H1 (cell line): ENCODE results near the gene CDH1. TPM values are rescaled to one million over a fixed set of nuclear protein-coding genes. Genes with fewer than 3 reads are reported as not detected.

Experiments
- CTCF ChIA-PET: fragments of 300-600 bp; sonication (Branson Sonifier 250); formaldehyde crosslinking; loops from one replicate; lab custom pipeline; 2021; ENCODE audit not compliant: partially characterized antibody; lab: Charles Lee
- POLR2A ChIA-PET: fragments of 300-600 bp; sonication (Branson Sonifier 250); formaldehyde crosslinking; loops from one replicate; lab custom pipeline; 2021; ENCODE audit warnings: inconsistent platforms; ENCODE audit not compliant: partially characterized antibody; lab: Charles Lee
- DNase-seq, 2 experiments: peaks; one replicate each; pipeline versions ENCODE4 v3.0.0 to v3.0.0-alpha.2; 2010 to 2022; ENCODE audit warnings: low spot score in 2 of 2, low read depth in 1 of 2, mixed read lengths in 1 of 2
- FAIRE-seq: peaks from 2 replicates; lab custom pipeline; 2011; peaks lifted over from hg19 to GRCh38; lab: Jason Lieb, UNC
- H2AFZ ChIP-seq: 2 replicates; pipeline ENCODE4 v1.8.1; 2012; ENCODE audit warnings: low read length, inconsistent platforms
- H2AK5ac ChIP-seq: 2 replicates; pipeline ENCODE4 v1.6.1; 2013; ENCODE audit warnings: low read depth, low read length
- H2BK120ac ChIP-seq: replicated peaks from 2 replicates; pipeline ENCODE3; 2013; ENCODE audit warnings: low read depth, low read length, inconsistent platforms
- H2BK12ac ChIP-seq: 2 replicates; pipeline ENCODE4 v1.6.1; 2013; ENCODE audit warnings: low read depth, low read length
- H2BK15ac ChIP-seq: 2 replicates; pipeline ENCODE4 v1.6.1; 2013; ENCODE audit warnings: low read length
- H2BK20ac ChIP-seq: 2 replicates; pipeline ENCODE4 v1.6.1; 2013; ENCODE audit warnings: low read length
- H2BK5ac ChIP-seq: 2 replicates; pipeline ENCODE4 v1.6.1; 2013; ENCODE audit warnings: low read depth, low read length
- H3K14ac ChIP-seq: 2 replicates; pipeline ENCODE4 v1.6.1; 2013; ENCODE audit warnings: inconsistent platforms; ENCODE audit not compliant: insufficient read length
- H3K18ac ChIP-seq: 2 replicates; pipeline ENCODE4 v1.6.1; 2013; ENCODE audit warnings: low read length; ENCODE audit errors: extremely low read depth
- H3K23ac ChIP-seq: 2 replicates; pipeline ENCODE4 v1.6.1; 2013; ENCODE audit warnings: inconsistent platforms; ENCODE audit not compliant: insufficient read length
- H3K23me2 ChIP-seq: 2 replicates; pipeline ENCODE4 v1.6.1; 2013; ENCODE audit warnings: low read depth, low read length
- H3K27ac ChIP-seq: 2 replicates; pipeline ENCODE4 v1.6.1; 2011; ENCODE audit warnings: low read depth, low read length, inconsistent platforms
- H3K27me3 ChIP-seq, 4 experiments: replicated peaks in 1 of 4; 1 replicate in 1 of 4; 2 replicates in 3 of 4; pipeline versions ENCODE4 v1.6.1 to v1.8.1; 2011 to 2013; ENCODE audit warnings: low read length in 3 of 4, mild to moderate bottlenecking in 3 of 4, inconsistent platforms in 2 of 4, mixed read lengths in 2 of 4, moderate library complexity in 1 of 4; ENCODE audit not compliant: control insufficient read depth in 3 of 4, insufficient read depth in 3 of 4; ENCODE audit errors: extremely low read depth in 1 of 4
- H3K36me3 ChIP-seq, 4 experiments: 2 replicates each; pipeline versions ENCODE4 v1.6.1 to v1.8.1; 2011 to 2013; ENCODE audit warnings: mild to moderate bottlenecking in 4 of 4, low read length in 3 of 4, moderate library complexity in 2 of 4, control low read depth in 1 of 4, inconsistent platforms in 1 of 4; ENCODE audit not compliant: insufficient read depth in 4 of 4, control insufficient read depth in 2 of 4
- H3K4ac ChIP-seq: replicated peaks from 2 replicates; pipeline ENCODE3; 2013; ENCODE audit warnings: low read length, low read depth, mixed read lengths, inconsistent platforms; ENCODE audit not compliant: insufficient read length
- H3K4me1 ChIP-seq, 4 experiments: replicated peaks in 1 of 4; 1 replicate in 1 of 4; 2 replicates in 3 of 4; pipeline versions ENCODE4 v1.6.1 to v1.8.1; 2011 to 2013; ENCODE audit warnings: low read length in 3 of 4, inconsistent platforms in 2 of 4, mixed read lengths in 1 of 4; ENCODE audit not compliant: insufficient read depth in 4 of 4, control insufficient read depth in 3 of 4
- H3K4me2 ChIP-seq, 2 experiments: 2 replicates each; pipeline versions ENCODE4 v1.6.1 to v1.8.1; 2011 to 2013; ENCODE audit warnings: low read depth in 2 of 2, low read length in 2 of 2, control low read depth in 1 of 2, inconsistent platforms in 1 of 2, mild to moderate bottlenecking in 1 of 2; ENCODE audit not compliant: insufficient read depth in 1 of 2
- H3K4me3 ChIP-seq, 4 experiments: fragments of 200-600, 300-600 bp in 1 of 4; sonication (generic), shearing (Covaris generic), sonication (Bioruptor Twin) in 1 of 4; 2 replicates each; pipeline versions ENCODE4 v1.5.1 to v1.8.1; 2011 to 2016; ENCODE audit warnings: low read length in 4 of 4, low read depth in 3 of 4, control low read depth in 2 of 4, inconsistent platforms in 2 of 4, mild to moderate bottlenecking in 2 of 4, mixed read lengths in 1 of 4, moderate library complexity in 1 of 4; ENCODE audit not compliant: insufficient read depth in 2 of 4; ENCODE audit errors: extremely low read depth in 1 of 4
- H3K56ac ChIP-seq: replicated peaks from 2 replicates; pipeline ENCODE3; 2013; ENCODE audit warnings: low read depth, mild to moderate bottlenecking, mixed read lengths, low read length, inconsistent platforms; ENCODE audit not compliant: insufficient read length
- H3K79me1 ChIP-seq: 2 replicates; pipeline ENCODE4 v1.6.1; 2013; ENCODE audit warnings: low read depth, low read length, control low read depth
- H3K79me2 ChIP-seq, 2 experiments: 2 replicates each; pipeline versions ENCODE4 v1.6.1 to v1.8.1; 2012 to 2013; ENCODE audit warnings: low read length in 2 of 2, mild to moderate bottlenecking in 2 of 2, inconsistent platforms in 1 of 2; ENCODE audit not compliant: insufficient read depth in 2 of 2, control insufficient read depth in 1 of 2
- H3K9ac ChIP-seq, 4 experiments: replicated peaks in 1 of 4; 1 replicate in 1 of 4; 2 replicates in 3 of 4; pipeline versions ENCODE4 v1.6.1 to v1.8.1; 2011 to 2013; ENCODE audit warnings: low read depth in 3 of 4, low read length in 3 of 4, control low read depth in 2 of 4, mild to moderate bottlenecking in 2 of 4, moderate library complexity in 2 of 4, inconsistent platforms in 1 of 4; ENCODE audit errors: extremely low read depth in 1 of 4
- H3K9me3 ChIP-seq, 2 experiments: 2 replicates each; pipeline versions ENCODE4 v1.6.1 to v1.8.1; 2012 to 2013; ENCODE audit warnings: mild to moderate bottlenecking in 2 of 2, moderate library complexity in 2 of 2, control low read depth in 1 of 2, inconsistent platforms in 1 of 2, low read depth in 1 of 2, low read length in 1 of 2, mixed read lengths in 1 of 2; ENCODE audit not compliant: insufficient read depth in 2 of 2
- H4K20me1 ChIP-seq, 2 experiments: replicated peaks in 1 of 2; 2 replicates each; pipeline versions ENCODE3 to v1.8.1; 2011 to 2013; ENCODE audit warnings: inconsistent platforms in 2 of 2, low read length in 2 of 2, mild to moderate bottlenecking in 1 of 2; ENCODE audit not compliant: insufficient read depth in 2 of 2, control insufficient read depth in 1 of 2
- H4K5ac ChIP-seq: 2 replicates; pipeline ENCODE4 v1.6.1; 2013; ENCODE audit warnings: low read length, low read depth, mixed read lengths, inconsistent platforms; ENCODE audit not compliant: insufficient read length
- H4K8ac ChIP-seq: 2 replicates; pipeline ENCODE4 v1.8.0; 2013; ENCODE audit warnings: mild to moderate bottlenecking, moderate library complexity, low read length, inconsistent platforms; ENCODE audit not compliant: insufficient read depth; ENCODE audit errors: extremely low read depth
- H4K91ac ChIP-seq: replicated peaks from 2 replicates; pipeline ENCODE3; 2013; ENCODE audit warnings: low read length, mixed read lengths, inconsistent platforms; ENCODE audit not compliant: insufficient read length
- CBX8 ChIP-seq: fragments of 300-800, 300-1000 bp; sonication (generic); IDR thresholded peaks from 2 replicates; pipeline ENCODE4 v1.7.1; 2016; ENCODE audit warnings: low read depth, low read length, borderline replicate concordance
- CHD1 ChIP-seq: IDR thresholded peaks from 2 replicates; pipeline ENCODE4 v1.6.1; 2012; ENCODE audit warnings: low read depth, low read length, improper control_type of control experiment
- E2F6 ChIP-seq: IDR thresholded peaks from 2 replicates; pipeline ENCODE4 v1.6.1; 2012; ENCODE audit warnings: inconsistent platforms
- EZH2 ChIP-seq: fragments of 200-600 bp; sonication (generic); IDR thresholded peaks from 2 replicates; pipeline ENCODE4 v1.7.1; 2012; ENCODE audit warnings: low read depth, mild to moderate bottlenecking, moderate library complexity, low read length, inconsistent platforms; ENCODE audit not compliant: severe bottlenecking
- GTF2F1 ChIP-seq: IDR thresholded peaks from 2 replicates; pipeline ENCODE4 v1.6.1; 2012; ENCODE audit warnings: low read depth, low read length, improper control_type of control experiment, borderline replicate concordance
- HDAC2 ChIP-seq, 2 experiments: fragments of 300-600 bp in 1 of 2; sonication (generic) in 1 of 2; IDR thresholded peaks; 2 replicates each; pipeline ENCODE4 v1.6.1; 2011 to 2012; ENCODE audit warnings: low read depth in 2 of 2, low read length in 2 of 2, mild to moderate bottlenecking in 2 of 2, moderate library complexity in 2 of 2, borderline replicate concordance in 1 of 2, inconsistent platforms in 1 of 2
- KDM5A ChIP-seq: fragments of 200-600 bp; IDR thresholded peaks from 2 replicates; pipeline ENCODE4 v1.7.1; 2012; ENCODE audit warnings: mild to moderate bottlenecking, low read length, inconsistent platforms, mixed read lengths
- POU5F1 ChIP-seq: IDR thresholded peaks from 2 replicates; pipeline ENCODE4 v1.6.1; 2011; ENCODE audit warnings: low read depth, mild to moderate bottlenecking, low read length, moderate library complexity
- SP2 ChIP-seq: IDR thresholded peaks from 2 replicates; pipeline ENCODE4 v1.6.1; 2012; ENCODE audit warnings: mild to moderate bottlenecking, low read length, inconsistent platforms
- SRF ChIP-seq: IDR thresholded peaks from 2 replicates; pipeline ENCODE4 v1.6.1; 2011; ENCODE audit warnings: mild to moderate bottlenecking, low read depth, low read length, moderate library complexity
- TAF1 ChIP-seq: IDR thresholded peaks from 2 replicates; pipeline ENCODE4 v1.6.1; 2011; ENCODE audit warnings: mild to moderate bottlenecking, low read depth, low read length
- WGBS, 2 experiments: shearing (Covaris generic) in 1 of 2; methylation state at CpG; one replicate each; pipeline versions ENCODE4 v1.1.6 to v1.1.7; 2013 to 2015; ENCODE audit warnings: low lambda C conversion rate in 2 of 2, mixed read lengths in 2 of 2, inconsistent platforms in 1 of 2, low coverage in 1 of 2, missing lambda C conversion rate in 1 of 2; ENCODE audit not compliant: insufficient replicate concordance in 2 of 2, insufficient coverage in 1 of 2, insufficient read length in 1 of 2; ENCODE audit errors: extremely low coverage in 1 of 2, missing lambda C conversion rate in 1 of 2; 5-methylcytosine and 5-hydroxymethylcytosine counted together
- polyA plus RNA-seq, 7 experiments: library from polyadenylated mRNA; depleted of rRNA in 3 of 7; stranded (reverse) in 5 of 7; unstranded in 2 of 7; fragments of >200 nt in 5 of 7; fragments of 200-250 nt in 2 of 7; gene quantifications; 1 replicate in 5 of 7; 2 replicates in 1 of 7; 4 replicates in 1 of 7; pipeline versions ENCODE4 v1.2.1 to v1.2.3, GENCODE V29; 2011 to 2013; ENCODE audit warnings: missing spikeins in 2 of 7, mixed read lengths in 2 of 7
- total RNA-seq: library from RNA; stranded (reverse); fragmentation: NEBNext Ultra II Directional; extraction: Animal tissue kit (Norgen Biotek cat#: 25700); gene quantifications from 2 replicates; pipeline ENCODE4 v1.2.1, GENCODE V29; 2021

The CDH1 gene
- total and polyA plus RNA-seq, 2 of the 8 experiments (the other 6 are each of a cell fraction or from before 2014, with no cell fraction given): 133 to 265 TPM

GRCh38 chr16:68756239-68756915 lies 19.3 kb downstream of the CDH1 start:
- Histone ChIP-seq H3K9ac (no peak overlapping the region), H3K18ac (no peak overlapping the region), H2AK5ac (no peak overlapping the region), H4K20me1 (peaks cover 3 to 8% of the 10 kb centered on the region in 2 experiments), H3K4me3 (no peak overlapping the region), H3K4me2 (no peak overlapping the region), H3K9me3 (no peaks in the 10 kb centered on the region), H3K27ac (no peak overlapping the region), H3K23ac (no peak overlapping the region), H3K27me3 (no peaks in the 10 kb centered on the region), H2BK5ac (peak overlapping the region; percentile 41; the same call in 1 of the 2 replicates), H3K4me1 (peaks cover 3 to 16% (median 10%) of the 10 kb centered on the region in 4 experiments), H3K36me3 (peaks cover 0 to 9% (median 0%) of the 10 kb centered on the region in 4 experiments; a peak in 3 of 8 replicates), H2BK12ac (no peak overlapping the region; the same call in 1 of the 2 replicates), H4K5ac (no peak overlapping the region), H3K56ac (no peak overlapping the region), H3K79me1 (peaks cover 3% of the 10 kb centered on the region; the same call in 1 of the 2 replicates), H3K14ac (no peak overlapping the region), H3K79me2 (peaks cover 4 to 82% of the 10 kb centered on the region in 2 experiments; a peak in 3 of 4 replicates), H2AFZ (no peak overlapping the region), H3K4ac (no peak overlapping the region), H2BK120ac (no peak overlapping the region), H3K23me2 (no peaks in the 10 kb centered on the region; the same call in 1 of the 2 replicates), H4K91ac (no peak overlapping the region), H2BK20ac (0 out of 2 replicates have a peak overlapping the region, but pooled peaks have one; percentile 66), H2BK15ac (no peak overlapping the region), H4K8ac (no peak overlapping the region)
- TF ChIP-seq CHD1: no peak
- TF ChIP-seq EZH2: no peak
- TF ChIP-seq E2F6: no peak
- TF ChIP-seq GTF2F1: no peak
- no peak for TF ChIP-seq CBX8
- no peak for TF ChIP-seq SRF
- no peak for TF ChIP-seq POU5F1
- no peak for TF ChIP-seq SP2
- no peak for TF ChIP-seq TAF1
- TF ChIP-seq HDAC2 (IDR thresholded peaks at IDR 0.05; ENCODE audit: borderline replicate concordance in 1 of 2, low read depth in 2 of 2, low read length in 2 of 2): no peak
- TF ChIP-seq KDM5A: no peak
- ChIA-PET CTCF (interaction anchor here (1.0 to 2.0 kb wide), 8 partner anchors 13 to 227 kb away, joined by 3 to 13 read pairs (median 4); partner anchors contain the start of gene CDH1), POLR2A (interaction anchor here (1.2 to 3.3 kb wide), 7 partner anchors 9 to 110 kb away, joined by 3 to 16 read pairs (median 5); no protein-coding TSS in a partner anchor)
- FAIRE-seq: no peak
- DNase-seq: no peak
- WGBS, 2 experiments: 81% methylated on average over 10 of the region's 10 CpGs; no CpG with 5 or more reads in 1 of the 2 experiments
